ENCODE results near the gene RAB3GAP2.
A peak's percentile ranks its signal among the peaks of the same experiment; 100 is the strongest.
"Not testable (repeated sequence)": the region's sequence is repeated elsewhere in the genome, so short reads cannot be mapped to it uniquely, and the experiment has no call there.

Gene RAB3GAP2

GRCh38 chr1:220243947-220244346 is 28.3 kb downstream of the RAB3GAP2 start:
- DNase-seq (ENCODE audit: low read depth in 2 of 2, low spot score in 1 of 2), result no peak

DNA sequence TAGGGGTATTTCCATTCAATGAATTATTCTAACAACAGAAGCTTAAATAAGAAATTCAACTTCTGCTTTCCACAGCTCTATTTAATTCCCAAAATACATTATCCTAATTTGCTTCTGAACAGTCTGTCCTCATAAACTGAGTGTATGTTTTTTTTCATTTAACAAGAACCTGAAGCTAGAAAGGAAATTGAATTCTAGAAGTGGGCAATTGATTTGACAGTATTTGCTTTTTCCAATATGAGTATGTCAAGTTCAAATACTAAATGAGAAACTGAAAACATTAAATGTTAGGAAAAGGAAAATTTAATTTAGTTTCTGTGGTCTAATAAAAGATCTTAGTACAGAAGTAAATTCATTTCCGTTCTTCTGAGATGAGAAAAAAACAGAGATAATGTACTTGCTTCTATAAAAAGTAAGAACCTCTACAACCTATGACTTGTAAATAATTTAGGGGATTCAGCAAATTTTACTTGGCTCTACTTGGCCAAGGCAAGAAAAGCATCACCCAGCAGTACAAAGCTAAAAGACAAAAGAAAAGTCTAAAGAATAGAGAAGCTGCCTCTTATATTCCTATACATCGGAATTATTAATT is 31.1 kb downstream of the RAB3GAP2 start:
- DNase-seq (ENCODE audit: low read depth in 2 of 2, low spot score in 1 of 2), result no peak

DNA sequence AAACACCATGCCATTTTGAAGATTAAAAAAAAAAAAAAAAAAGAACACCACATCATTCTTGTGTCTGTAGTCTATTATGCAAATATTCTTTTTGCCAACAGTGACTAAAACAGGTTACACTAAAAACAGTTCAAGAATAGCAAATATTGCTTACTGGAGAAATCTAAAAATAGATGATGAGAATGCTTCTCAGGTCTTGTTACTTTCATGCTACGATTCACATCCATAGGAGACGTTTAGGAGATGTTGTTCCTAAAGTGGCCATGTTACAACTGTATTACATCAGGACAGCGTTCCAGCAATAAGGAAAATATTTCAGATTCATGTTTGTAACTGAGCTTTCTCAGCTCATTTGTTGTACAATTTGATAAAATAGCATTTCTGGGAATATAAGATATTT is 32.3 kb downstream of the RAB3GAP2 start:
- DNase-seq (ENCODE audit: low read depth in 2 of 2, low spot score in 1 of 2), result no peak

DNA sequence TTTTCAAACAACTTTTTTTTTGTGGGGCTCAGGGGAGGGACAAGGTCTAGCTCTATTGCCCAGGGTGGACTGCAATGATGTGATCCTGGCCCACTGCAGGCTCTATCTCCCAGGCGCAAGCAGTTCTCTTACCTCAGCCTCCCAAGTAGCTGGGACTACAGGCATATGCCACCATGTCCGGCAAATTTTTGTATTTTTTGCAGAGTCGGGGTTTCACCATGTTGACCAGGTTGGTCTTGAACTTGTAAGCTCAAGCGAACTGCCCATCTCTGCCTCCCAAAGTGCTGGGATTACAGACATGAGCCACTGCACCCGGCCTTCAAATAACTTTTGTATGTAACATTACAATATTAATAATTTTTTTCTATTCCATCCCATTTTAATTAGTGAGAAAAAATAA is 33.0 kb downstream of the RAB3GAP2 start:
- no peak for DNase-seq (ENCODE audit: low read depth in 2 of 2, low spot score in 1 of 2)

DNA sequence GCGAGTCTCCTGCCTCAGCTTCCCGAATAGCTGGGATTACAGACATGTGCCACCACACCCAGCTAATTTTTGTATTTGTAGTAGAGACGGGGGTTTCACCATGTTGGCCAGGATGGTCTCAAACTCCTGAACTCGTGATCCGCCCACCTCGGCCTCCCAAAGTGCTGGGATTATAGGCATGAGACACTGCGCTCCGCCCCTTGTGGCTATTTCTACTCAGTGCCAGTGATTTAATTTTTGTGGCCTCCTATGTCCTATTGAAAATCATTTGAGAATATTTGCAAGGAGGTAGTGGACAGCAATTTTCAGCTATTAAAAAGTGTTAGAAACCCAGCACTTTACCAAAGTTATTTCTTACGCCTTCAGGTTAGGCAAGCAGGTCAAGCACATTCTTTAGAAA is 36.0 kb downstream of the RAB3GAP2 start:
- not testable (repeated sequence) for DNase-seq (ENCODE audit: low read depth in 2 of 2, low spot score in 1 of 2)

DNA sequence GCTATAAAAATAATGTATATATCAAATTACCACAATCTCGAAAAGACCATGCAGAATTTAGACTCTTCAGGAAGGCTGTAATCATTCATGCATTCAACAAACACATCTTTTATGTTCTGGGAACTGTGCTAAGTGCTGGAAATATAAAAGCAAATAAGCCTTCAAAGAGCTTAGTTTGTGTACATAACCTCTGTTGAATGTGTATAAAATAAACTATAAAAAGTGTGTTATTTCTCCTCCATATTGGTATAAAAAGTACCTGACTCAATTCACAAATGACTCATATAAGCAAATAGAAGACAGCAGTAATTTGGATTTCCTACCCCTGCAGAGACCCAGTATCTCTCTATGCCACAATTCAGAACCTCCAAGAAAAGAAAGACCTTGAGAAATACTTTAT is 36.8 kb downstream of the RAB3GAP2 start:
- DNase-seq (ENCODE audit: low read depth in 2 of 2, low spot score in 1 of 2), result no peak

- DNase-seq (ENCODE audit: low read depth in 2 of 2, low spot score in 1 of 2), result no peak
These were observed 38.3 kb downstream of the RAB3GAP2 start for GRCh38 chr1:220233927-220234326.

- no peak for DNase-seq (ENCODE audit: low read depth in 2 of 2, low spot score in 1 of 2)
These were observed 42.5 kb downstream of the RAB3GAP2 start for GRCh38 chr1:220229771-220230170.

DNA sequence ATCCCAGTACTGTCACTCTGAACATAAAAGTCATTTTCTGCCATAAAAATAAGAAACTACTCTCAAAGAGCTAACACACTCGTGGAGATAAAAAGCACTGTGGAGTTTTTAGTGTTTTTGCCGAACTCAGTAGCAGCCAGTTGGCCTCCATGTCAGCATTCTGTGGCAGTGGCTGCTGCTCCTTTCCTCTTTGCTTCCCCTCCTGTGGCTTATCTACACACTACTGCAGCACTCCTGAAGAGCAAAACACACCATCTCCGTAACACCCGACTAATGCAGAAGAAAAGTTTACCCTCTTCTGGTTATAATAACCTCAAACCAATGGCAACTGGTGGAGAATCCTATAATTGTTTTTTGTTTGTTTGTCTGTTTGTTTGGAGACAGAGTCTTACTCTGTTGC is 44.9 kb downstream of the RAB3GAP2 start:
- no peak for DNase-seq (ENCODE audit: low read depth in 2 of 2, low spot score in 1 of 2)

DNA sequence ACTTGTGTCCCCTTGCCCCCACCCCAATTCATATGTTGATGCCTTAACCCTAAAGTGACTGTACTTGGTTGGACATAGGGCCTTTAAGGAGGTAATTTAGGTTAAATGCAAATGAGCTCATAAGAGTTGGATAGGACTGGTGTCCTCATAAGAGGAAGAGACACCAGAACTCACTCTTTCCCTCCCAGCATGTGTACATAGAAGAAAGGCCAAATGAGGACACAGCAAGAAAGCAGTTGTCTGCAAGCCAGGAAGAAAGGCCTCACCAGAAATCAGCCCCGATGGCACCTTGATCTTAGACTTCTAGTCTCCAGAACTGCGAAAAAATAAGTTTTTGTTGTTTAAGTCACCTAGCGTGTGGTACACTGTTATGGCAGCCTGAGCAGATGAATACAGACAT is 45.5 kb downstream of the RAB3GAP2 start:
- DNase-seq (ENCODE audit: low read depth in 2 of 2, low spot score in 1 of 2), result no peak

DNA sequence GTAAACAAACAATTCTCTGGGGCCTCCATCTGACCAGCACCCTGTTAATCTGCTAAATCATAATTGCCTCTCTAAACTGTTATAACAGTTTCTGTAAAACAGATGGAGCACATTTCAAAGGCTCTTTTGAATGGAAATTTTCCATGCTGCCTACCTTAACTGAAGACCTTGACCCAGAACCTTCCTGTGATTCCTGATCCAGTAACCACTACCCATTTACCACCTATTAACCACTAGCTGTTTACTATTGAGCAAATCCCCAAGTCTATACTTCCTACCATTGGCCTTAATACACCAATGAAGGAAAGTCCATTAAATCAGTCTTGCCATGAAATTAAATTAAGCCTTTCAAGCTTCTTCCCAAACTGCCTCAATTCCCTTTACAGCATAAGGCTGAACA is 46.3 kb downstream of the RAB3GAP2 start:
- no peak for DNase-seq (ENCODE audit: low read depth in 2 of 2, low spot score in 1 of 2)

- DNase-seq (ENCODE audit: low read depth in 2 of 2, low spot score in 1 of 2), result no peak
These were observed 47.6 kb downstream of the RAB3GAP2 start for GRCh38 chr1:220224611-220225124.

- no peak for DNase-seq (ENCODE audit: low read depth in 2 of 2, low spot score in 1 of 2)
These were observed 48.2 kb downstream of the RAB3GAP2 start for GRCh38 chr1:220224033-220224432.

- DNase-seq (ENCODE audit: low read depth in 2 of 2, low spot score in 1 of 2), result no peak
These were observed 49.3 kb downstream of the RAB3GAP2 start for GRCh38 chr1:220222939-220223338.

GRCh38 chr1:220221670-220222069 is 50.6 kb downstream of the RAB3GAP2 start:
- DNase-seq (ENCODE audit: low read depth in 2 of 2, low spot score in 1 of 2), result no peak

DNA sequence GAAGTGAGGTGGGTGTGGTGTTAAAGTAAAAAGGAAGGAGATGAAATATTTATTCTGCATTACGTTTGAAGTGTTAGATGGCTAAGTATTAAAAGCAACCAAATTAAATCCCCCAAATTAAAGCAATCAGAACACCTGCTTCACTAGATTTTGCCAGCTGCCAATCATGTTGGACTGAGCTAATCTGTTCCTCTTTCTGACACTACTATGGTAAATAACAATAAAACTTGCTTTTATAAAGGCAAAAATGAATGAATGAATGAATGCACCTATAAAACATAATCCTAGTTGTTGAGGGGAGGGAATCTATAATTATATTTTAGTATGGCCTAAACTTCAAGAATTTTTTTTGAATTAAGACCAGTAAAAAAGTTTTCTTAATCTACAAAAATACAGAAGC is 51.0 kb downstream of the RAB3GAP2 start:
- no peak for DNase-seq (ENCODE audit: low read depth in 2 of 2, low spot score in 1 of 2)

GRCh38 chr1:220220699-220221040 is 51.6 kb downstream of the RAB3GAP2 start:
- not testable (repeated sequence) for DNase-seq (ENCODE audit: low read depth in 2 of 2, low spot score in 1 of 2)

GRCh38 chr1:220219865-220220698 is 52.2 kb downstream of the RAB3GAP2 start:
- no peak for DNase-seq (ENCODE audit: low read depth in 2 of 2, low spot score in 1 of 2)

GRCh38 chr1:220219136-220219442 is 53.2 kb downstream of the RAB3GAP2 start:
- no peak for DNase-seq (ENCODE audit: low read depth in 2 of 2, low spot score in 1 of 2)

GRCh38 chr1:220218397-220219135 is 53.7 kb downstream of the RAB3GAP2 start:
- peak; percentile 1 to 2 for DNase-seq (ENCODE audit: low read depth in 2 of 2, low spot score in 1 of 2)

GRCh38 chr1:220217383-220217988 is 54.8 kb downstream of the RAB3GAP2 start:
- DNase-seq (ENCODE audit: low read depth in 2 of 2, low spot score in 1 of 2), result no peak

All from stimulated activated CD8-positive, alpha-beta memory T cell treated with anti-CD3 and anti-CD28 coated beads, Interleukin-4, amount 100 ng/mL, for 4 hours (primary cell).